Neural crest cell (in vitro differentiated cells): Measurements from ENCODE around the gene CORO7. TPM values are rescaled to one million over a fixed set of nuclear protein-coding genes. Genes with fewer than 3 reads are reported as not detected.

Source experiments
- DNase-seq: peaks from one replicate; pipeline ENCODE4 v3.0.0; 2021; ENCODE audit warnings: low read depth, mixed read lengths, low spot score
- H3K27ac Mint-ChIP-seq: one replicate; pipeline ENCODE4 v1.8.0; 2021; ENCODE audit warnings: mild to moderate bottlenecking, mixed read lengths; ENCODE audit not compliant: unreplicated experiment
- H3K27me3 Mint-ChIP-seq: 2 replicates; pipeline ENCODE4 v1.8.0; 2021; ENCODE audit warnings: low read depth, mild to moderate bottlenecking, mixed read lengths
- H3K36me3 Mint-ChIP-seq: 2 replicates; pipeline ENCODE4 v1.8.0; 2021; ENCODE audit warnings: low read depth, mild to moderate bottlenecking, mixed read lengths
- H3K4me1 Mint-ChIP-seq: 2 replicates; pipeline ENCODE4 v1.8.0; 2021; ENCODE audit warnings: mixed read lengths
- H3K4me3 Mint-ChIP-seq: one replicate; pipeline ENCODE4 v1.8.0; 2021; ENCODE audit warnings: mild to moderate bottlenecking, mixed read lengths
- H3K9me3 Mint-ChIP-seq: 2 replicates; pipeline ENCODE4 v1.8.0; 2021; ENCODE audit warnings: mixed read lengths
- total RNA-seq: library from RNA; stranded (reverse); gene quantifications from 2 replicates; pipeline ENCODE4 v1.2.1, GENCODE V29; 2021
- TF ChIP-seq, protein P1 (sequence below): fragments of 200-600 bp; sonication (generic); conservative IDR thresholded peaks from 2 replicates; pipeline ENCODE4 v1.5.0; 2021; ENCODE audit warnings: antibody characterized with exemption, mild to moderate bottlenecking

The CORO7 gene
- total RNA-seq, 1 donor from 2014 or later = 43.2 TPM

DNA sequence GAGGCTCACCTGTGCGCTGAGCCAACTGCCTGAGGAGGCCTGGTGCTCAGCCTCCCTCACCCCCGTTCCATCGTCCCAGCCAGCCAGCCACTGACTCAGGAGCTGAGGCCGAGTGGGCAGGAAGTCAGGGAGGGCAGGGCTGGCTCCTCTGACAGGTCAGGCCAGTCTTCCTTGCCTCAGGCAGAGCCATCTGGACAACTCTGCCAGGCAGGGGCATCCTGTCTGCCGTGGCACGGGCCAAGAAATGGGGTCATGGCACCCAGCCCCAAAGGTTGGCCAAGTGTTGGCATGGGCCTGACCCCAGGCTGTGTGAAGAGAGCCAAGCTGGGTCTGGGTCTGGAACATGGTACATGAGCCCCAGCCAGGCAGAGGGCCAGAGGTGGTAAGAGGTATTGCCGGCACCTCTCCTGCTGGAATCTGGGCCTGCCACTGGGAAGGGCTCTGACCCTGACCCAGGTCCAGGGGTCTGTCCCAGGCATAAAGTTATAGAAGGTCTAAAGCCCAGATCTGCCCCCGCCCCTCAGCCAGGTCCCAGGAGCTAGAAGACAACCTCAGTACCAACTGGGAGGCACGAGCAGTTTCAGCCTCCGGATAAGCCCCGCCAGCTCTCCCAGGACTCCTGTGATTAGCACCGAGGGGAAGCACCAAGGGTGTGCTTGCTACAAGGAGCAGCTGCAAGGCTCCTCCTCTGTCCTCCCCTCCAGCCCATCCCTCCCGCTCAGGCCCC is 47.2 kb downstream of the CORO7 start:
- Mint-ChIP-seq H3K27ac (no peak overlapping the region), H3K9me3 (no peaks in the 10 kb centered on the region), H3K27me3 (peaks cover 7% of the 10 kb centered on the region), H3K4me1 (peaks cover 5% of the 10 kb centered on the region), H3K4me3 (peak overlapping the region; percentile 47), H3K36me3 (no peaks in the 10 kb centered on the region)
- DNase-seq = no peak
- TF ChIP-seq, protein P1, sequence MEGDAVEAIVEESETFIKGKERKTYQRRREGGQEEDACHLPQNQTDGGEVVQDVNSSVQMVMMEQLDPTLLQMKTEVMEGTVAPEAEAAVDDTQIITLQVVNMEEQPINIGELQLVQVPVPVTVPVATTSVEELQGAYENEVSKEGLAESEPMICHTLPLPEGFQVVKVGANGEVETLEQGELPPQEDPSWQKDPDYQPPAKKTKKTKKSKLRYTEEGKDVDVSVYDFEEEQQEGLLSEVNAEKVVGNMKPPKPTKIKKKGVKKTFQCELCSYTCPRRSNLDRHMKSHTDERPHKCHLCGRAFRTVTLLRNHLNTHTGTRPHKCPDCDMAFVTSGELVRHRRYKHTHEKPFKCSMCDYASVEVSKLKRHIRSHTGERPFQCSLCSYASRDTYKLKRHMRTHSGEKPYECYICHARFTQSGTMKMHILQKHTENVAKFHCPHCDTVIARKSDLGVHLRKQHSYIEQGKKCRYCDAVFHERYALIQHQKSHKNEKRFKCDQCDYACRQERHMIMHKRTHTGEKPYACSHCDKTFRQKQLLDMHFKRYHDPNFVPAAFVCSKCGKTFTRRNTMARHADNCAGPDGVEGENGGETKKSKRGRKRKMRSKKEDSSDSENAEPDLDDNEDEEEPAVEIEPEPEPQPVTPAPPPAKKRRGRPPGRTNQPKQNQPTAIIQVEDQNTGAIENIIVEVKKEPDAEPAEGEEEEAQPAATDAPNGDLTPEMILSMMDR = no peak

DNA sequence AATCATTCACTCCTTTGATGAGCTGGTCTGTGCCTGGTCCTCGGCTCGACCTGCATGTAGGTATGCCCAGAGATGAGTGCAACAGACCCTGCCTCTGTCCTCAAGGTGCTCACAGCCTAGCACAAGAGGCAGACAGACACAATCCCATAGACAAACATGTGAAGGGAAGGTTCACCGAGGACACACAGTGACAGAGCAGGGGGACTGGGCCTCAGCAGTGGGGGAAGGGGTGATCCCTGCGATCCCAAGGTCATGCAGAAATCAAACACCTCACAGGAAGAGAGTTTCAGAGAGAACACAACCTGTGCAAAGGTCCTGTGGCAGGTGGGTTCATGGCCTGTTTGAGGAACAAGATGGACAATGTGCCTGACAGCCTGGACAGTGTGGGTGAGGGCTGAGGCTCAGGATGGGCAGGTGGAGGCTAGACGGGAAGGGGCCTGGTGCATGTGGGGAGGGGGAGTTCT is 49.0 kb downstream of the CORO7 start:
- Mint-ChIP-seq H3K27me3 (peaks cover 4% of the 10 kb centered on the region), H3K4me1 (peaks cover 5% of the 10 kb centered on the region), H3K36me3 (no peaks in the 10 kb centered on the region), H3K4me3 (no peak overlapping the region), H3K9me3 (no peaks in the 10 kb centered on the region), H3K27ac (peak overlapping the region; percentile 67)
- DNase-seq = no peak
- TF ChIP-seq, protein P1 = no peak

DNA sequence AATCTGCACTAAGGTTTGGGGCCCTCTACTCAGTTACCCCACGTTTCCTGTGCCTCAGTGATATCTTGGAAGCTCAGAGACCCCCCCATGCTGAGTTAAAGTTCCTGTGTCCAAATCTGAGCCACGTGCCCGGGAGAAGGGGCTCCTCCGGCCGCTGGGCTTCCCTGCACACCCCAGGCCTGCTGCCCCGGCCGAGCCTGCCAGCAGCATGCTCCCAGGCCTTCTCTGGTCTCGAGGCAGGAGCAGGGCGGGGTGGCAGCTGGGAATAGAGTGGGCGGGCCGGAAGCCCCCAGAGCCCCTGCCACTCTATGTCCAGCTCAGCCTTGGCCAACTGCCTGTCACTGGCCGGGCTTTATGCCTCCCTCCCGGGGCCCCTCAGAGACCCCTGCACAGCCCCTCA is 50.4 kb downstream of the CORO7 start:
- no peak for DNase-seq
- TF ChIP-seq, protein P1 = no peak
- no peak overlapping the region for H3K27ac Mint-ChIP-seq
- H3K4me1 Mint-ChIP-seq = peaks cover 5% of the 10 kb centered on the region
- no peak overlapping the region for H3K4me3 Mint-ChIP-seq
- H3K36me3 Mint-ChIP-seq = no peaks in the 10 kb centered on the region
- no peaks in the 10 kb centered on the region for H3K9me3 Mint-ChIP-seq
- no peaks in the 10 kb centered on the region for H3K27me3 Mint-ChIP-seq

DNA sequence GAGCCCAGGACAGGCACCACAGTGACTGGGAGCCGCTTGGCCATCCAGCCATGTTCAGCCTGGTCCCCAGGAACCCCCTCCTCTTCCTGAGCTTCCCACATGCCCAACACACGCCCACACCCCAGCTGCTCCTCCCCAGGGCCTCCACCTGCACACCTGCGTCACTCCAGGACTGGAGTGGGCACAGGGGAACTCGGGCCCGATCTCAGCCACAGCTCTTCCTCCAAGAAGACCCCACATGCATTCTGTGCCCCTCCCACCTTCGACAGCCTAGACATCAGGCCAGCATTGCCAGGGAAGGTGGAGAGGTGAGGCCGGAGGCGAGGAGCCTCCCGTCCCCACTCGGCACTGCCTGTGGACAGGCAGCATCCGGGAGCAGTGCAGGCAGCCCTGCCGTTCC is 50.8 kb downstream of the CORO7 start:
- no peaks in the 10 kb centered on the region for H3K9me3 Mint-ChIP-seq
- no peaks in the 10 kb centered on the region for H3K27me3 Mint-ChIP-seq
- no peak overlapping the region for H3K4me3 Mint-ChIP-seq
- no peak overlapping the region for H3K27ac Mint-ChIP-seq
- no peak for DNase-seq
- no peaks in the 10 kb centered on the region for H3K36me3 Mint-ChIP-seq
- peaks cover 5% of the 10 kb centered on the region for H3K4me1 Mint-ChIP-seq
- TF ChIP-seq, protein P1 = no peak

DNA sequence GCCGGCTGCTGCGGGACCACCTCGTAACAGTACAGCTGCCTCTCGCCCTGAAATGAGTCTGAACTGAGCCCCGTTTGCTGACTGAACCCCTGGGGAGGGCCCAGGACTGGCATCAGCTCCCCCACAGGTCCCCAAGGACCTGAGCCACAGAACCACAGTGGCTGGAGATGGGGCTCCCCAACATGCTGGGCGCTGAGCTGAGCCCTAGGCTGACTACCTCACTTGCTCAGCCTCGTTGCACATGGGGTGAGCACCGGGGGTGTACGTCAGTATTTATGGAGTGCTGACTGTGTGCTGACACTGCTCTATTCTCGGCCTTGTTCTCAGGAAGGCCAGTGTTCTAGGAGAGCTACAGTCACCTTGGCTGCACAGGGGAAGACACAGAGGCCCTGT is 51.4 kb downstream of the CORO7 start:
- Mint-ChIP-seq H3K27ac (no peak overlapping the region), H3K4me3 (no peak overlapping the region), H3K27me3 (no peaks in the 10 kb centered on the region), H3K36me3 (no peaks in the 10 kb centered on the region), H3K9me3 (no peaks in the 10 kb centered on the region), H3K4me1 (peaks cover 5% of the 10 kb centered on the region)
- TF ChIP-seq, protein P1 = no peak
- DNase-seq = no peak
